Measurements from ENCODE around the gene IFI6. TPM values are rescaled to one million over a fixed set of nuclear protein-coding genes. Genes with fewer than 3 reads are reported as not detected.

Gene IFI6
- total and polyA plus RNA-seq, 2 of the 8 experiments (the other 6 are each of a cell fraction or from before 2014, with no cell fraction given): 6.1 to 13.2 TPM

GRCh38 chr1:27689423-27690173 is 17.6 kb upstream of the IFI6 start (continued):
- TF ChIP-seq CHD7 (IDR thresholded peaks at IDR 0.05; ENCODE audit: insufficient replicate concordance, low read length): no peak
- TF ChIP-seq BRCA1 (IDR thresholded peaks at IDR 0.05; ENCODE audit: low read depth, low read length): no peak
- TF ChIP-seq JUND (IDR thresholded peaks at IDR 0.05; ENCODE audit: low read length): no peak

All from H1 (cell line).